Right renal pelvis (tissue), 4 donors: Measurements from ENCODE around the gene ZRSR2. TPM values are rescaled to one million over a fixed set of nuclear protein-coding genes. Genes with fewer than 3 reads are reported as not detected.
A peak's percentile ranks its signal among the peaks of the same experiment; 100 is the strongest.
"Not testable (repeated sequence)": the region's sequence is repeated elsewhere in the genome, so short reads cannot be mapped to it uniquely, and the experiment has no call there.

Experiments used
- DNase-seq, 4 donors: peaks; one replicate each; pipeline ENCODE4 v3.0.0-alpha.2; 2013; ENCODE audit warnings: low read depth in 4 of 4, low spot score in 3 of 4, missing footprints in 1 of 4
- polyA plus RNA-seq, 4 donors: library from polyadenylated mRNA; unstranded; fragments of 120-200 nt; gene quantifications; one replicate each; pipeline ENCODE4 v1.2.1, GENCODE V29; 2013; ENCODE audit not compliant: insufficient read length in 4 of 4

The ZRSR2 gene, protein sequence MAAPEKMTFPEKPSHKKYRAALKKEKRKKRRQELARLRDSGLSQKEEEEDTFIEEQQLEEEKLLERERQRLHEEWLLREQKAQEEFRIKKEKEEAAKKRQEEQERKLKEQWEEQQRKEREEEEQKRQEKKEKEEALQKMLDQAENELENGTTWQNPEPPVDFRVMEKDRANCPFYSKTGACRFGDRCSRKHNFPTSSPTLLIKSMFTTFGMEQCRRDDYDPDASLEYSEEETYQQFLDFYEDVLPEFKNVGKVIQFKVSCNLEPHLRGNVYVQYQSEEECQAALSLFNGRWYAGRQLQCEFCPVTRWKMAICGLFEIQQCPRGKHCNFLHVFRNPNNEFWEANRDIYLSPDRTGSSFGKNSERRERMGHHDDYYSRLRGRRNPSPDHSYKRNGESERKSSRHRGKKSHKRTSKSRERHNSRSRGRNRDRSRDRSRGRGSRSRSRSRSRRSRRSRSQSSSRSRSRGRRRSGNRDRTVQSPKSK
- 10 to 100 TPM; 13.1 to 17.0 (median 15.2) TPM for polyA plus RNA-seq

DNA sequence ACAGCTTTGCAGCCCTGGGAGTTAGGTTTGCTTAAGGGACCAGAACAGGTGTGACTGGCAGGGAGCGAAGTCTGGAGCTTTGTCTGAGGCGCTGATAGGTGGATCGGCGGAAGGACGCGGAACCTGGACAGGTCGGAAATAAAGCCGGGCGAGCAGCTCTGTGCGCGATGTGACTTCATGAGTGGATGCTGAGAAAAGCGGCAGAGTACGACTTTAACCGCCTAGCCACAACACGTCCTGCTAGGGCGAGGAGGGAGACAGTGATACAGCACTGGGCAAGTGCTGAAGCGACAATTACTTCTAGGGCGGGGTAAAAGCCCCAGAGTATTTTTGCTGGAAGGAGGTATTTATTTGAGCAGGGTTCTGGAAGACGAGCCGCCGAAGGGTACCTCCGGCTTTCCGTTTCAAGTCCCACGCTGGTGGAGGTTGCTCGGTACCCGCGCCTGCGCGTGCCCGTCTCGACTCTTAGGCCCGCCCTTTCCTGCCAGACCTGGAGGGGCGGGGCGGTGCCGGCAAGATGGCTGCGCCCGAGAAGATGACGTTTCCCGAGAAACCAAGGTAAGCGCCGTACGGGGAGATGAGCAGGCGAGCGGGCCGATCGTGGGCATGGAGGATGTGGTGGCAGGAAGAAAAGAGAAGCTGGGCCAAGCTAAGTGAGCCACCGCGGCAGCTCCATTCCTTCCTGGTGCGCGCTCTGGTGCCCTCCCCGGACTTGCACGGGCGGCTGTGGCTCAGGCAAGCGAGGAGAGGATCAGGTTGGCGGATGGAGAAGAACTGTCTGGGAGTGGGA, at the start of gene ZRSR2:
Gene ZRSR2 (plus strand): TSS at position 506 of the 790 bp plus-strand sequence. CDS start 12 bp downstream, at position 518.
- DNase-seq: peak in 3 of 4 donors; percentile 47 to 58 (median 54)

DNA sequence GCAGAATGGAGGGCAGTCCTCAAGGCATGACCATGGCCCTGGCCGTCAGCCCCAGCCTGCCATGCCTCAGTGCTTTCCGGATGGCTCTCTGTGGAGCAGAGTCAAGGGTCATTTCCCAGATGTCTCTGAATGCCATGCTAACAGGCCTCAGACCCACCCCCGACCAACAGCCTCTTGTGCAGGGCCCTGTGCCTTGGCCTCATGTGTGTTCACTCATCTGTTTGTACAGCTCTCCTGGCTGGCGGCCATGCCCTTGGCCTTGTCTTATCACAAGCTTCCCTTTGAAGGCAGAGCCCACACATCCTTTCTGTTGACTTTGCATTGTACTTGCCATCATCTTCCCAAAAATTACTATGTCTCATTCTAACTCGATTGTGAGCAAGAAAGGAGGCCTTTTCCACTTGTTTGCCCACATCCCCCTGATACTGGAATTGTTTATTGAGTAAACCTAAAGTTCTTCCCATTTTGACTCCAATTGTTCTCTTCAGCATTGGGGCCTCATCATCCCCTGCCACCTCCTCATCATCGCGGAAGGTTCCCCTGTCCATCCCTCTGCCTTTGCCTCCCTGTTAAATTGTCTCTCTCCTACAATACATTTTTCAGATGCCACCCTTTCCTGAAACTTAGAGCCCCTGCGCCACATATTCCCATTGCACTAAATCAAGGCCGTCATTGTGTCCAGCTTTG, 46.0 kb upstream of the ZRSR2 start:
- no peak for DNase-seq

DNA sequence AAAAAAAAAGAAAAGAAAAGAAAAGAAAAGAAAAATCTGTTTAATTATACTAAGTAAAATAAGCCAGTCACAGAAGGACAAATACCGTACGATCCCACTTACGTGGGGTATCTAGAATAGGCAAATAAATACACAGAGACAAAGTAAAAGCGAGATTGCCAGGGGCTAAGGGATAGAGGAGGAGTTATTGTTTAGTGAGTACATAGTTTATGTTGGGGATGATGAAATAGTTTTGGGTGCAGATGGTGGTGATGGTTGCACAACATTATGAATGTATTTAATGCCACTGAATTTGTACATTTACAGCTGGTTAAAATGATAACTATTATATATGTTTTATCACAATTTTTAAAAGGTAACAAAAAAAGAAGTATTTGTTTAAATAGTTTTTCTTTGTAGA, 45.1 kb upstream of the ZRSR2 start:
- DNase-seq: no peak

DNA sequence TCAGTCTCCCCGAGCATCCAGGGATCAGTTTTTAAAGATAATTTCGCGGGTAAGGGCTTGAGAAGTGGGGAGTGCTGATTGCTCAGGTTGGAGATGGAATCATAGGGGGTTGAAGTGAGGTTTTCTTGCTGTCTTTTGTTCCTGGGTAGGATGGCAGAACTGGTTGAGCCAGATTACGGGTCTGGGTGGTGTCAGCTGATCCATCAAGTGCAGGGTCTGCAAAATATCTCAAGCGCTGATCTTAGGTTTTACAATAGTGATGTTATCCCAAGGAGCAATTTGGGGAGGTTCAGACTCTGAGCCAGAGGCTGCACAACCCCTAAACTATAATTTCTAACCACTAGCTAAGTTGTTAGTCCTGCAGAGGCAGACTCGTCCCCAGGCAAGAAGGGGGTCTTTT, 43.6 kb upstream of the ZRSR2 start:
- not testable (repeated sequence) for DNase-seq

DNA sequence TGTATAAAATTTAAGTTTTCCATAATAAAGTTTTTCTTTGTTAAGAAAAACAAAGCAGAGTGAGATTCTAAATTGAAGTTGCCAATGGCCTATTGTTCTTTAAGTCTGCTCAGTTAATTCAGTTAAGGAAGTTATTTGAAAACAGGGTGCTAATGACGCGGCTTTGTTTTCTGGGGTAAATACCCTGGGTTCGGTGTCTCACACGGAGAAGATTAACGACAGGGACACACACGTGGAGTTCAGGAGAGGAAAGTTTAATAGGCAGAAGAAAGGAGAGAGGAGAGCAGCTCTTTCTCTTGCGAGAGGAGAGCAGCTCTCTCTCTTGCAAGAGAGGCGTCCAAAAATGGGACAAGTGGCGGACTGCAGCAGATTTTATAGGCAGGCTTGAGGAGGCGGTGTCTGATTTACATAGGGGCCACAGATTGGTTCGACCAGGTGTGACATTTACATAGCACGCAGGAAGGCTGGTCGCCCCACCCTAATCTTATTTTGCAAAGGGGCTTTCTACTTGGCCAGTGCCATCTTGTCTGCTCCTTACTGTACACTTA, 42.6 kb upstream of the ZRSR2 start:
- DNase-seq: no peak

DNA sequence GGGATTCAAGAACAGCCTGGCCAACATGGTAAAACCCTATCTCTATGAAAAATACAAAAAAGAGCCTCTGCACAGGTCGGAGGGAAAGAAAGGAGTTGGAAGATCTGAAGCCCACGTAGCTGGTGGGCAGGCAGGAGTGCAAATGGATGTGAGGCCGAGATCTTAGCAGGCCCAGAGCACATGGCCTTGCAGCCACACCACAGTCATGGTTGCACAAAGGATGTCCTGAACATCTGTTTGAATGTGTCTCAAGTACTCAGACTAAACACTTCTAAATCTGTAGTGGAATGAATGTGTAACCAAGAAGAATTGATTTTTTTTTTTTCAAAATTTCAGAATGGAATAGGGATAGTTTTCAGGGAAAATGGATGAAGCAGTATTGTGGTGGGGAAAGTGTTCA, 41.4 kb upstream of the ZRSR2 start:
- no peak for DNase-seq

DNA sequence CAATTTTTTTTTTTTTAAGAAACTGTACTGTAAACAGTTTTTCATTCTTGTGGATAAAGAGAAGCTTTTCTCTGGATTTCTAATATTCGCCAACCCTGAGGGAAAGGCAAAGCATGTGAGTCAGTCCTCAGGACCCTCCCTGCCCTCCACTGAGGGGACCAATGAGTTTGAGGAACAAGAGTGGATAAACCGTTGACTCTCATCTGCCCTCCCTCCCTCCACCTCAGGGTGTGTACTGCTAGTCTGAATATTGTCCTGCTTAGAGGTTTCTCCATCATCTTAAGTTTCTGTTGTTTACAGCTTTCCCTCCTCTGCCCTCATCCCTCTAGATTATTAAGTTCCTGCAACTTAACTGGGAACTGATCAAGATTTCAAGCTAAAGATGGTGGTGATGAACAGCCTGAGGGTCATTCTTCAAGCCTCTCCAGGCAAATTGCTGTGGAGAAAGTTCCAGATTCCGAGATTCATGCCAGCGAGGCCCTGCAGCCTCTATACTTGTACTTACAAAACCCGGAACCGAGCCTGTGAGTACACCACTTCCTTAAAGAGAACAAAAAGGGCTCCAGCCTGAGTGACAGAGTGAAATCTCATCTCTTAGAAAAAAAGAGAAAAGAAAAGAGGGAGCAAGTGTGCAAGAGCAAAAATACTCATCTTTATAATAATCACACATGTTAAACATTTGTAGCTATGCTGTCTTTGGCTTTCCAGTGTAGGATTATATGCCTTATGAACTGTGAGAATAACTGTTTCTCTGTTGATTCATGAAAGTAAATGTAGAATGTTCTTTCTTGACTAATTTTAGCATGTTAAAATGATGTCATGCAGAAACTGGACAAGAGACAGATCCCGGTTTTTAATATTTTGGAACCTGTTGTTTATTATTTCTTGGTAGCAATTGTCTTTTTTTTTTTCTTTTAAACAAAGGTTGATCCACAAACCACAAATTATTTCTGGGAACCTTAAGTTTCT, 40.4 kb upstream of the ZRSR2 start:
- DNase-seq: no peak

GRCh38 chrX:15750611-15751154, 39.6 kb upstream of the ZRSR2 start:
- DNase-seq: no peak

GRCh38 chrX:15751155-15751819, 39.0 kb upstream of the ZRSR2 start:
- DNase-seq: peak in 1 of 4 donors; percentile 1

- no peak for DNase-seq
Observed at GRCh38 chrX:15755091-15755490, 35.2 kb upstream of the ZRSR2 start.

DNA sequence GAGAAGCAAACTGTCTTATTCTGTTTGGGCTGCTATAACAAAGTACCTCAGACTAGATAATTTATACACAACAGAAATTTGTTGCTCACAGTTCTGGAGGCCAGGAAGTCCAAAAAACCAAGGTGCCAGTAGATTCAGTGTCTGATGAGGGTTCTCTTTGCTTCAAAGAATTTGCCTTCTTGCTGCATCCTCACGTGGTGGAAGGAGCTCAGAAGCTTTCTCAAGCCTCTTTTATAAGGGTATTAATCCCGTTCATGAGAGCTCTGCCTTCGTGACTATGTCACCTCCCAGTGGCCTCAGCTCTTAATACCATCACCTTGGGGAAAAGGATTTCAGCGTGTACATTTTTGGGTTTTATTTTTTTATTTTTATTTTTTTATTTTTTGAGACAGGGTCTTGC, 32.1 kb upstream of the ZRSR2 start:
- DNase-seq: no peak

GRCh38 chrX:15759886-15760285, 30.4 kb upstream of the ZRSR2 start:
- DNase-seq: not testable (repeated sequence)

- peak in 1 of 4 donors; percentile 7 for DNase-seq
Observed at GRCh38 chrX:15761564-15762191, 28.6 kb upstream of the ZRSR2 start.

DNA sequence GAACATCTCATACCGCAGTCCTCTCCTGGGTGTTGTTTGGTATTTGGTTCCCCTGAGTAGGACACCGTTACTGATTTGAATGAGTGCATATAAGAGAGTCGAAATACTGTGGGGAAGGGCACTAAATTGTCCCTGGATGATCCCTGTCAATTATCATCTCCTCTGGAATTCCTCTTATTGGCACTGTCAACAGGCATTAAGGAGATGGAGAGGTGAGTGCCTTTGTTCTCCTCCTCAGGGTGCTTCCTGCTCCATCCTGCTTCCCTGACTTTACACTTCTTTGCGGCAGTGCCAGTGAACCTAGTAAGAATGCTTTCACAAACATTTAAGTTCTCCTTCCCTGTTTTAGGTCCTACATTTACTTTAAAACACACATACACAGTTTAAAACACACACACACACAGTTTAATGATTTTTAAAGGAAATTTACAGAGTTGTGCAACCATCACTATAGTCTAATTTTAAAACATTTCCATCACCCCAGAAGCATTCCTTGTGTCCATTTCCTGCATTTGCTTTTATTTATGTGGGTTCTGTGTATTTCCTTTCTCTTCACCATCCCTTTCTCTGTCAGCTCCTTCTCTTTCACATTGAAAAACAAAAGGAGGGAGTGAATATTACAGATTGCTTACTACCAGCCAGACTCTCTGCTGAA, 20.9 kb upstream of the ZRSR2 start:
- DNase-seq: no peak

DNA sequence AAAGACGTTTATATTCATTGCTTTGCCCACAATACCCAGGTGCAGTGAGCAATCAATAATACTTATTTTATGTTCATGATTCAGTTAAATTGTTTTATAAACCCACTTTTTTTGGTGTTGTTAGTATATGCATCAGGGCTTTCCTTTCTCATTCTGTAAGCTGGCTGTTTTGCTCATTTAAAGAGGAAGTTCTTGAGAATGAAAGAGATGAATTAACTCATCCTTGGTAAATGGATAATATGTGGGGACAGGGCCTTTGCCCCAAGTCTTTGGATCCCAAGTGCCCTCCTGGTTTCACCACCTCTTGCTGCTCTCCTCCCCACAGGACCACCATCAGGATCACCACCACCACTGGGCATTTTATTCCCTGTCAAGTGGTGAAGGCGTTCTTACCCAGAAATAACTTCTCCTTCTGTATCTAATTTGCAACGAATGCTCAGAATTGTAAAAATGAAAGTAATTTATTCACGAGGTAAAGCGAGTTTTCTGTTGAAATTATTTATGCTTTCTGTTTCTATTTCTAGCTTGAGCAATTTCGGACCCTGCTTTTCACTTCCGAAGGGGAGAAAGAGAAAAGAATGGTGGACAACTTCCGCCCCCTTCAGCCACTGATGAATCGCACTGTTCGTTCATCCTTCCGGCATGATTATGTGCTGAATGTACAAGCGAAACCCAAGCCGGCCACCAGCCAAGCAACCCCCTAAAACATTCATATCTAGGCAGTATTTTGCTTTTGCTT, 8.2 kb upstream of the ZRSR2 start:
- no peak for DNase-seq

DNA sequence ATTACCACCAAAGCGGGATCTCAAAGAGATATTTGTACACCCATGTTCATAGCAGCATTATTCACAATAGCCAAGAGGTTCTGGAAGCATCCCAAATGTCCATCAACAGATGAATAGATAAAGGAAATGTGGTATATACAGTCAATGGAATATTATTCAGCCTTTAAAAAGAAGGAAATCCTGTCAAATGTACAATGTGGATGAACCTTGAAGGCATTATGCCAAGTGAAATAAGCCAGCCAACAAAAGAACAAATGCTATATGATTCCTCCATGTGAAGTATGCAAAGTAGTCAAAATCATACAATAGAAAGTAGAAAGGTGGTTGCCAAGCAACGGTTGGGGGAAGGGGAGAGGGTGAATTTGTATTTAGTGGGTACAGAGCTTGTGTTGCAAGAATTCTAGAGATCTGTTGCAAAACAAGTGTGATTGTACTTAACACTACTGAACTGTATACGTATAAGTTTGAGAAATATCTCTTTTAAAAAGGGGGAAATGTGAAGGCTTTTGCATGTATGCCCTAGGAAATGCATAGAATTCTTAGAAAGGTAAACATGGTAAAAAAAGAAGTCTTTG, 5.0 kb upstream of the ZRSR2 start:
- DNase-seq: no peak

DNA sequence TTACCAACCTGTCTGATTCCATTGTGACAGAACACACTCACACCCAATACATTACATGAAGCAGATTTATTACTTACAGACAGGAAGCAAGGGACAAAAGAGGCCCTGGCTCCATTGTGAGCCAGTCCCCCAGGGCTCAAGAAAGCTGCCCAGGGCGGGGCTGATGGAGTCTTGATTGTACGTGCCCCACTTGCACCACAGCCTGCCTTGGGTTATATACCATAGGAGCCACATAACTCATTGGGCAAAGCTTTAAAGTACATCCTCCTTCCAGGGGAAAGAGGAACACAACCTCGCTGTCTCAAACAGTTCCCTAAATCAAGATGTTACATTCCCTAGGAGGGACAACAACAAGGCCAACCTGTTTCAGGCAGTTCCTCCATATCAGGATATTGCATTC, 3.4 kb upstream of the ZRSR2 start:
- no peak for DNase-seq
